PFSK-1 (cell line): ENCODE measurements around the gene RPP14.

Experiments
- FOXP2 ChIP-seq: optimal IDR thresholded peaks from 2 replicates; pipeline ENCODE3; 2011; ENCODE audit warnings: borderline replicate concordance, control low read depth, inconsistent platforms; ENCODE audit not compliant: insufficient read depth; ENCODE audit errors: extremely low read length, extremely low read depth
- POLR2AphosphoS5 ChIP-seq: IDR thresholded peaks from 2 replicates; pipeline ENCODE4 v1.6.1; 2012; ENCODE audit warnings: low read depth, mild to moderate bottlenecking, control low read depth, low read length, moderate library complexity
- REST ChIP-seq, 2 experiments: IDR thresholded peaks; 2 replicates each; pipeline versions ENCODE4 v1.6.1 to v1.8.0; 2011 to 2012; ENCODE audit warnings: low read depth in 2 of 2, low read length in 2 of 2, control low read depth in 1 of 2, inconsistent platforms in 1 of 2, mild to moderate bottlenecking in 1 of 2, moderate library complexity in 1 of 2; ENCODE audit not compliant: insufficient read depth in 1 of 2
- TAF1 ChIP-seq: IDR thresholded peaks from 2 replicates; pipeline ENCODE4 v1.6.1; 2012; ENCODE audit warnings: low read length, control low read depth, borderline replicate concordance; ENCODE audit not compliant: insufficient read depth

- no peak for TF ChIP-seq POLR2AphosphoS5
- no peak for TF ChIP-seq TAF1
- TF ChIP-seq FOXP2 = no peak
- no peak for TF ChIP-seq REST (IDR thresholded peaks at IDR 0.05; ENCODE audit: insufficient read depth in 1 of 2, low read depth in 2 of 2, low read length in 2 of 2)
Measured at GRCh38 chr3:58335652-58335947, 29.6 kb downstream of the RPP14 start.
